PFSK-1 (cell line): Measurements from ENCODE around the gene TTC9.

Source experiments
- FOXP2 ChIP-seq: optimal IDR thresholded peaks from 2 replicates; pipeline ENCODE3; 2011; ENCODE audit warnings: borderline replicate concordance, control low read depth, inconsistent platforms; ENCODE audit not compliant: insufficient read depth; ENCODE audit errors: extremely low read length, extremely low read depth
- POLR2AphosphoS5 ChIP-seq: IDR thresholded peaks from 2 replicates; pipeline ENCODE4 v1.6.1; 2012; ENCODE audit warnings: low read depth, mild to moderate bottlenecking, control low read depth, low read length, moderate library complexity
- REST ChIP-seq, 2 experiments: IDR thresholded peaks; 2 replicates each; pipeline versions ENCODE4 v1.6.1 to v1.8.0; 2011 to 2012; ENCODE audit warnings: low read depth in 2 of 2, low read length in 2 of 2, control low read depth in 1 of 2, inconsistent platforms in 1 of 2, mild to moderate bottlenecking in 1 of 2, moderate library complexity in 1 of 2; ENCODE audit not compliant: insufficient read depth in 1 of 2
- SIN3A ChIP-seq: IDR thresholded peaks from 2 replicates; pipeline ENCODE4 v1.6.1; 2012; ENCODE audit warnings: mild to moderate bottlenecking, low read length, moderate library complexity, borderline replicate concordance; ENCODE audit not compliant: insufficient read depth
- TAF1 ChIP-seq: IDR thresholded peaks from 2 replicates; pipeline ENCODE4 v1.6.1; 2012; ENCODE audit warnings: low read length, control low read depth, borderline replicate concordance; ENCODE audit not compliant: insufficient read depth

TTC9 gene

GRCh38 chr14:70699646-70700045 is 57.9 kb downstream of the TTC9 start:
- TF ChIP-seq TAF1 (no peak), REST (IDR thresholded peaks at IDR 0.05; ENCODE audit: insufficient read depth in 1 of 2, low read depth in 2 of 2, low read length in 2 of 2) (no peak), POLR2AphosphoS5 (no peak), FOXP2 (no peak)

GRCh38 chr14:70700955-70701585 is 59.4 kb downstream of the TTC9 start:
- TF ChIP-seq SIN3A: no peak
- TF ChIP-seq REST (IDR thresholded peaks at IDR 0.05; ENCODE audit: insufficient read depth in 1 of 2, low read depth in 2 of 2, low read length in 2 of 2): no peak
- no peak for TF ChIP-seq TAF1
- no peak for TF ChIP-seq FOXP2
- TF ChIP-seq POLR2AphosphoS5: no peak

GRCh38 chr14:70701610-70702009 is 59.9 kb downstream of the TTC9 start:
- TF ChIP-seq TAF1 (no peak), POLR2AphosphoS5 (no peak), FOXP2 (no peak), SIN3A (no peak), REST (IDR thresholded peaks at IDR 0.05; ENCODE audit: insufficient read depth in 1 of 2, low read depth in 2 of 2, low read length in 2 of 2) (no peak)

GRCh38 chr14:70702161-70702560 is 60.4 kb downstream of the TTC9 start:
- TF ChIP-seq REST (IDR thresholded peaks at IDR 0.05; ENCODE audit: insufficient read depth in 1 of 2, low read depth in 2 of 2, low read length in 2 of 2): no peak
- no peak for TF ChIP-seq POLR2AphosphoS5
- no peak for TF ChIP-seq FOXP2
- TF ChIP-seq SIN3A: no peak
- no peak for TF ChIP-seq TAF1

GRCh38 chr14:70704960-70705359 is 63.2 kb downstream of the TTC9 start:
- TF ChIP-seq POLR2AphosphoS5 (no peak), REST (IDR thresholded peaks at IDR 0.05; ENCODE audit: insufficient read depth in 1 of 2, low read depth in 2 of 2, low read length in 2 of 2) (no peak)
